Femur (tissue), 1 donor: ENCODE results near the gene SLC35G6.
A peak's percentile ranks its signal among the peaks of the same experiment; 100 is the strongest.
"Not testable (repeated sequence)": the region's sequence is repeated elsewhere in the genome, so short reads cannot be mapped to it uniquely, and the experiment has no call there.

ENCODE experiments used
- DNase-seq: peaks from one replicate; pipeline ENCODE4 v3.0.0-alpha.2; 2017

The SLC35G6 gene

DNA sequence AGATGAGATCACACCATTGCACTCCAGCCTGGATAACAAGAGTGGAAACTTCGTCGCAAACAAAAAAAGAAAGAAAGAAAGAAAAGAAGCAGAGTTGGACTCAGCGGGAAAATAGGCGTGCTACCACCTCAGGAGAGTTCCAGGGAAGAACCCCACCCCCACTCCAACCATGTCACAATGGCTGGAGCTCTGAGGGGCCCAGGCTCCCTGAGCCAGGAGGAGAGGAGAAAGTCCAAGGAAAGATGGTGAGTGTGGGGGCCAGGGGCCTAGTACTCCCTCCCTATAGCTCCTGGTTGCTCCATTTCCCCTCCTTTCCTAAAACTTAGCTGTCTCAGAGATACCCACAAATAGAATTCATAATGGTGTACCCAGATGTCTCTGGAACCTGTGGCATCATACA lies at the start of gene SLC35G6:
Gene SLC35G6, plus strand, starts transcription at position 172 of the 400 bp plus-strand sequence. Its CDS starts 71 bp downstream, at position 243.
- not testable (repeated sequence) for DNase-seq

- DNase-seq: no peak
Measured at GRCh38 chr17:7432296-7432695, 49.0 kb upstream of the SLC35G6 start.

- peak; percentile 62 for DNase-seq
Measured at GRCh38 chr17:7435676-7436555, 45.3 kb upstream of the SLC35G6 start.

DNA sequence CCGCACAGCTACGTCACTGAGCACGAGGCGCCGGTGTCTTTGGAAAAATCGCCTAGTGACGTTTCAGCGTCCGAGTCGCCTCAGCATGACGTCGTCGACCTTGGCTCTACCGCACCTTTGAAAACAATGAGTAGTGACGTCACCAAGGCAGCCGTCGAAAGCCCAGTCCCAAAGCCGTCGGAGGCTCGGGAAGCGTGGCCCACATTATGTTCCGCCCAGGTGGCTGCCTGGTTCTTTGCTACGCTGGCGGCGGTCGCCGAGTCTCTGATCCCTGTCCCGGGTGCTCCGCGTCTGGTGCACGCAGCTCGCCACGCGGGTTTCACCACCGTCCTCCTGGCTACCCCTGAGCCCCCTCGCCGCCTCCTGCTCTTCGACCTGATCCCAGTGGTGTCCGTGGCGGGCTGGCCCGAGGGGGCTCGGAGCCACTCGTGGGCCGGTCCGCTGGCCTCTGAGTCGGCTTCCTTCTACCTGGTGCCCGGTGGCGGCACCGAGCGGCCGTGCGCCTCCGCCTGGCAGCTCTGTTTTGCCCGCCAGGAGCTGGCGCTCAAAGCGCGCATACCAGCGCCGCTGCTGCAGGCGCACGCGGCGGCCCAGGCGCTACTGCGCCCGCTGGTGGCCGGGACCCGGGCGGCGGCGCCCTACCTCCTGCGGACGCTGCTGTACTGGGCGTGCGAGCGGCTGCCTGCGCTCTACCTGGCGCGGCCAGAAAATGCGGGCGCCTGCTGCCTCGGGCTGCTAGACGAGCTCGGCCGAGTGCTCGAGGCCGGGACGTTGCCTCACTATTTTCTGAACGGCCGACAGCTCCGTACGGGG lies 44.5 kb upstream of the SLC35G6 start:
- peak; percentile 83 for DNase-seq

DNA sequence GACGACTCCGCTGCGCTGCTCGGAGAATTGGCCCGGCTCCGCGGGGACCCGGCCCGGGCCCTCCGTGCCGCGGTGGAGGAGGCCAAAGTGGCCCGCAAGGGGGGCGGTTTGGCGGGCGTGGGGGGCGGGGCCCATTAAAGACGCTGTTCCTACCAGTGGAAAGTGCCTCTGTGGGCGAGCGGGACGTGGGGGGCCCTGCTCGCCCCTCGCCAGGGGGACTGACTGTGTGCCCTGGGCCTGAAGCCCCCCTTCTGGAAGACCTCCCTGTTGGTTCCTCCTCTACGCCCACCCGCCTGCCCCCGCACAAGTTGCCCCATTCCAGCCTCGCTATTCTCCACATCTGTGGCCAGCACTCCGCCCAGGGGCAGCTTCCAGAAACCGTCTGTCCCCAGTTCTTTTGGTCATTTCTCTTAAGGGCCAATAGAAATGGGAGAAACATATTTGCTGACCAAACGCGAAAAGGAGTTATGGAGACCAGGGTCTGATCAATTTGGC lies 43.8 kb upstream of the SLC35G6 start:
- no peak for DNase-seq

DNA sequence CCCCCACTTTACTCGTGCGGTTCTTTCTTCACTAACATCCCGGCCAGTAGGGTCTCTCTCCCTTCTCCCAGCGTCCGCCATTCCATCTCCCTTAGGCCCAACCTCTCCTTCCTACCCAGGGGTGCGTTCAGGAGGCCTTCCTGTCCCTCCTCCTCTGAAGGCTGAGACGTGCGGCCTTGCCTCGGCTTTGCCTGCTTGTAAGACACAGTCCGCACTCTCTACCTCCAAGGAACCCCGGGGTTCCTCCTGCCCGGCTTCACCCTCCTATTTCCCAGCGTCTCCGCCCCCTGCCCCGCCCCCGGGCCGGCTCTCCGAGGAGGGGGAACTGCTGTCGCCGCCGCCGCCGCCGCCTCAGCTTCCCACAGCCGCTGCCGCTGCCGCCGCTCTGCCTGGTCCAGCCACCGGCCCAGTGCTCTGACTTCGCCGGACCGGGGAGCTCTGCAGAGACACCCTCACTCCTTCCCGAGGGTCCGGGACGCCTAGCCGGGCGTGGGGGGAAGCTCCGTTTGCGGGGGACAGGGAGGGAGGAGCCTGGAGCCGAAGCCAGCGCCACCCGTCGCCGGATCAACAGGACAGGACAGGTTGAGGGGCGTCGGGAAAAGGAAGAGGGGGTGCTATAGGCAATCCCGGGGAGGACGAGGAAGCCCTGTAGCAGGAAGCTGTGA lies 43.2 kb upstream of the SLC35G6 start:
- peak; percentile 76 for DNase-seq

- DNase-seq: no peak
Measured at GRCh38 chr17:7438656-7439460, 42.4 kb upstream of the SLC35G6 start.

DNA sequence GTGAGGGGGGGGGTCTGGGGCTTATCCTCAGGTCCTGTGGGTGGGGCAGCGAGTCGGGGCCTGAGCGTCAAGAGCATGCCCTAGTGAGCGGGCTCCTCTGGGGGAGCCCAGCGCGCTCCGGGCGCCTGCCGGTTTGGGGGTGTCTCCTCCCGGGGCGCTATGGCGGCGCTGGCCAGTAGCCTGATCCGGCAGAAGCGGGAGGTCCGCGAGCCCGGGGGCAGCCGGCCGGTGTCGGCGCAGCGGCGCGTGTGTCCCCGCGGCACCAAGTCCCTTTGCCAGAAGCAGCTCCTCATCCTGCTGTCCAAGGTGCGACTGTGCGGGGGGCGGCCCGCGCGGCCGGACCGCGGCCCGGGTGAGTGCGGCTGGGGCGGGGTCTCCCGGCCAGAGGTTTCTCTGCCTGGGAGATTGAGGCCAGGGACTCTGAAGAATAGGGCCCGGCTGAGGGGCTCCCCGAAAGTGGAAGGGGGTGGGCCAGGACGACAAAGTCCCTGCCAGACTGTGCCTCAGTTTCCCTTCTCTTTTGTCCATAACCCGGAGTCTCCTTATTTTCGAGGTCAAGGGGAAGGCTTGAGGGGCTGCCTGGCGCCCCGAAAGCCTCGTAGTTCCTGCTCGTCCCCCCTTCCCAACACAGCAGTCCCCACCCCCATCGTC lies 41.7 kb upstream of the SLC35G6 start, which contains the start of gene FGF11:
Gene FGF11, plus strand, starts transcription at position 51 of the 651 bp plus-strand sequence. Its CDS starts 109 bp downstream, at position 160.
- DNase-seq: no peak

GRCh38 chr17:7440113-7440833 lies 41.0 kb upstream of the SLC35G6 start:
- peak; percentile 75 for DNase-seq

DNA sequence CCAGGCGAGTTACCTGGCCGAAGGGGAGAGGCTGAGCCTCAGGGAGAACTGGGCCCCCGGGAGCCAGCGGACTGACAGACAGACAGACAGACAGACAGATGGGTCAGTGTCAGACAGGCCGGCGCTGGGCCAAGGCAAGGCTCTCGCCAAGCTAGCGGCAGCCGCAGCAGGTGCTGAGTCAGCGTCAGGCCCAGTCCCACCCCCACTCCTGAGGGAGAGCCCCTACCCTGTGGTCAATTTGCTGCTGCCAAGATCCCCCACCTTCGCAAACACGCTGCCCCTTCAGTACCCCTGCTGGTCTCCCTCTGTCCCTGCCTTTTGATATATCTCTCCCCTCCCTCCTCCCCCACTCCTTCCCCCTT lies 40.4 kb upstream of the SLC35G6 start:
- DNase-seq: peak; percentile 83

DNA sequence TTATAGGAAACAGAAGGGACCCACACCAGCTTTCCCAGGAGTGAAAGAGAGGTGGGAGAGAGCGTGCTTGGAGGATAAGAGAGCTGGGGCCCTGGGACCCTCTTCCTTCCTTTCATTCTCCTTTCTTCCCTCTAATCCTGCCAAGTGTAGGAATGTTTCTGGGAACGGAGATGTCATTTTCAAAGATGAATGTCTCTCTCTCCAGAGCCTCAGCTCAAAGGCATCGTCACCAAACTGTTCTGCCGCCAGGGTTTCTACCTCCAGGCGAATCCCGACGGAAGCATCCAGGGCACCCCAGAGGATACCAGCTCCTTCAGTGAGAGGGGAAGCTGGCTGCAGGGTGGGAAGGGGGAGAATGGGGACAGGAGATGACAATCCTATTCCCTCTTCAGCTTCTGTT lies 40.0 kb upstream of the SLC35G6 start:
- DNase-seq: no peak

GRCh38 chr17:7442142-7442541 lies 39.1 kb upstream of the SLC35G6 start:
- DNase-seq: no peak

DNA sequence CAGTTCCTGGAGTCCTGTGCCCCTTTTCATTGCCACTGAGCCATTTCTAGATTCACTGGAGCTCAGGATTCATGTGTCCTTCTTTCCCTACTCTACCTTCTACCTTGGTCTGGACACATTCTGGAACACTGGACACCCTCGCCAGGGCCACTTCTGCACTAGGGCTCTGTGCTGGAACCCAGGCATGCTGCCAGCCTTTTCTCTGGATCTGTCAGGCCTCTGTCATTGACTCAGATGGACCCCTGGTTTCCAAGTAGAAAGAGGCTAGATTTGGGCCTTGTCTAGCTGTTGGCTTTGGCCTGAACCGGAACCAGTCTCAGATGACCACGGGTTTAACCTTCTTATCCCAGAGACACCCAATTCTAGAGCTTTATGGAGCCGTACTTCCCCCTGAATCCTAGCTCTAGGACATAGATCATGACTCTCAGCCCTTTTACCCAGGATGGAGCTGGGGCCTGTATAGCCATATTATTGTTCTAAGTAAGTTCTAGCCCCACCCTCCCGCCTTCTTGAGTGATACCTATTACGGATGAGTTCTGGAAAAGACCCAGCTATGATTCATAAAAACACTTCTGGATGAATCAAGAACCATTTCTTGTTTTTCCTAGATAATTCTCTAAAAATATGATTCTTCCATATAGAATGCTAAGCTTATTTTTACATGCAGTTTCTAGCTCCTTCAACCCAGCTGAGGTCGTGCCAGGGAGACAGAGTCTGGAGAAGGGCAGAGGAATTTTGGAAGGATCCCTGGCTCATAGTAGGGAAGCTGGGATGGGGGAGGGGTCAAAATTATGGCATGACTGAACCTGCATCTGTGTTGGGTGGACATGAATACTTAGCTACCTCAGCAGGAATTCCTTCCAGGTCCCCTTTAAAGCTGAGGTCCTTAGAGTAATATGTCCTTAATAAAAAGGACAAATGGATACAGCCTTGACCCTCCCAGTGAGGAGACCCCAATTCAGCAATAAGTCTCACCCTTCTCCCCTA lies 37.5 kb upstream of the SLC35G6 start:
- no peak for DNase-seq

GRCh38 chr17:7444682-7445618 lies 36.3 kb upstream of the SLC35G6 start, which contains the start of gene CHRNB1:
Gene CHRNB1 (plus strand): TSS chr17:7445061. CDS start chr17:7445128, 67 bp downstream.
- peak; percentile 84 for DNase-seq

DNA sequence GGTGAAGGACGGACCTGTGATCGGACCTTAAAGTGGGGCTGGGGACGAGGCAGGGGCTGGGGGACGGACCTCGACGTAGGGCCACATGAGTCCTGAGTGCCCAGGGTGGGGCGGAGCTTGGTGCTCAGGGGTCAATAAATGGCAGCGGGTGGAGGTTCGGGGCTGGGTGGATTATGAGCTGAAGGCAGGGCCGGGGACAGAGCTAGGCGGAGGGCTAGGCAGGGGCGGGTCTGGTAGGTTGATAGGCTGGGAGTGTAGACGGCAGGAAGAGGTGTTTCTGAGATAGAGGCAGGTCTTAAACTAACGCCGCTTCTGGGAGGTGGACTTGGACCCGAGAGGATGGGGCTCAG lies 35.7 kb upstream of the SLC35G6 start:
- no peak for DNase-seq

DNA sequence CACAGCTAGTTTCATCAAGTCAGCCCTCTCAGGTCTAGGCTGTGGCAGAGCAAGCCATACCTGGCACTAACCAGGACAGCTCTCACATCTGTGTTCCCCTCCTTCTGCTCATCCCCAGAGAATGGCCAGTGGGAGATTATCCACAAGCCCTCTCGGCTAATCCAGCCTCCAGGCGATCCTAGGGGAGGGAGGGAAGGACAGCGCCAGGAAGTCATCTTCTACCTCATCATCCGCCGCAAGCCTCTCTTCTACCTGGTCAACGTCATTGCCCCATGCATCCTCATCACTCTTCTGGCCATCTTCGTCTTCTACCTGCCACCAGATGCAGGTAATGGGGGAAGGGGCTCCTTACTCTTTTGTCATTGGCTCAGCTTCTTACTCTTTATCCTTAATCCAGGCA lies 32.8 kb upstream of the SLC35G6 start:
- DNase-seq: no peak

DNA sequence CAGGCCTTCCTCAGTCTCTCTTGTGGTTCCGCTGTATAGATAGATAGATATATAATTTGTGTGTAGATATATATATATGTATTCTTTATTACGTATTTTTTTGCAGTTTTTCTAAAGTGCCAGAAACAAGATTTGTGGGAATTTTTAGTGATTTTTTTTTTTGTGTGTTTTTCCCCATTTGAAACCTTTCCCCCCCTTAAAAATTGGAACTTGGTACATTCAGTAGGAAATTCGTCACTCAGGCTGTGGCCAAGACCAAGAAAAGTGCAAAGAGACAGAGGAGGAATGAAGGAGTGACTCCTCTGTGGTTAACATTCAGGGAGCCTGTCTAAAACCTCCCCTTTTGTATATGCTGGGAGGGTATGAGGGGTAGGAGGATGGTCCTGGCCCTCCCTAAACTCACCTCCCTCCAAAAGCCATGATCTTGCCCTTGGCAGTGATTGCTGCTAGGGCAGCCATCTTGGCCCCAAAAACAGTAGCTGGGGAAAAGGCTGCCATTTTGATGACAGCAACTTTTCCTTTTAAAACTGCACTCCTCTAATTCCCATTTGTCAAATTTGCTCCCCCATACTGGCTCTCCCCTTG lies 21.2 kb upstream of the SLC35G6 start:
- no peak for DNase-seq
